Panc1 (cell line): ENCODE results near the gene CNIH2. TPM values are rescaled to one million over a fixed set of nuclear protein-coding genes. Genes with fewer than 3 reads are reported as not detected.

Experiments
- ATAC-seq: fragments of 200-7000 bp; cut with Tn5 transposase; 2 replicates; pipeline ENCODE4 v1.9.1; 2020; ENCODE audit warnings: mild to moderate bottlenecking, moderate library complexity
- BruUV-seq: library from RNA; stranded (reverse); fragments of 400-500 nt; replicated peaks from 2 replicates; lab custom pipeline; 2021; lab: Mats Ljungman, UMichigan
- CTCF ChIA-PET: fragments of 300-600 bp; sonication (Branson Sonifier 250); formaldehyde crosslinking; loops from one replicate; lab custom pipeline; 2022; ENCODE audit warnings: antibody characterized with exemption; lab: Charles Lee
- POLR2A ChIA-PET: fragments of 300-600 bp; sonication (Branson Sonifier 250); formaldehyde crosslinking; loops from one replicate; lab custom pipeline; 2022; ENCODE audit warnings: antibody characterized with exemption; lab: Charles Lee
- DNase-seq: peaks from one replicate; pipeline ENCODE4 v3.0.0-alpha.2; 2010; ENCODE audit warnings: low read depth, low spot score
- H3K27ac ChIP-seq: 2 replicates; pipeline ENCODE4 v1.5.1; 2011; ENCODE audit warnings: mild to moderate bottlenecking, low read length, inconsistent platforms
- H3K27me3 ChIP-seq: fragments of 200-500 bp; sonication (Bioruptor generic); 2 replicates; pipeline ENCODE4 v1.6.0; 2014; ENCODE audit warnings: low read length, inconsistent platforms; ENCODE audit not compliant: control insufficient read depth, insufficient read depth
- H3K36me3 ChIP-seq: fragments of 200-500 bp; sonication (Bioruptor generic); 2 replicates; pipeline ENCODE4 v1.5.1; 2014; ENCODE audit warnings: inconsistent platforms, mild to moderate bottlenecking, low read length, moderate library complexity; ENCODE audit not compliant: control insufficient read depth, insufficient read depth
- H3K4me1 ChIP-seq: 2 replicates; pipeline ENCODE4 v1.5.1; 2011; ENCODE audit warnings: inconsistent platforms, mild to moderate bottlenecking, low read length, moderate library complexity; ENCODE audit not compliant: control insufficient read depth, insufficient read depth
- H3K4me3 ChIP-seq, 2 experiments: 2 replicates each; pipeline ENCODE4 v1.5.1; 2011 to 2012; ENCODE audit warnings: low read depth in 2 of 2, low read length in 2 of 2, mild to moderate bottlenecking in 2 of 2, inconsistent platforms in 1 of 2, moderate library complexity in 1 of 2
- H3K9me3 ChIP-seq: fragments of 200-500 bp; sonication (Bioruptor generic); 2 replicates; pipeline ENCODE4 v1.5.1; 2014; ENCODE audit warnings: low read depth, mild to moderate bottlenecking, inconsistent platforms, low read length, moderate library complexity; ENCODE audit not compliant: control insufficient read depth, insufficient read depth
- CTCF ChIP-seq: fragments of 450-650 bp; IDR thresholded peaks from 2 replicates; pipeline ENCODE4 v1.5.1; 2017; ENCODE audit warnings: mild to moderate bottlenecking
- POLR2AphosphoS5 ChIP-seq: IDR thresholded peaks from 2 replicates; pipeline ENCODE4 v1.6.1; 2012; ENCODE audit warnings: mild to moderate bottlenecking, low read depth, low read length, moderate library complexity
- REST ChIP-seq, 2 experiments: IDR thresholded peaks; 2 replicates each; pipeline ENCODE4 v1.6.1; 2011 to 2012; ENCODE audit warnings: low read depth in 2 of 2, control low read depth in 1 of 2, low read length in 1 of 2, mild to moderate bottlenecking in 1 of 2, moderate library complexity in 1 of 2; ENCODE audit not compliant: insufficient read depth in 1 of 2
- SIN3A ChIP-seq: IDR thresholded peaks from 2 replicates; pipeline ENCODE4 v1.6.1; 2012; ENCODE audit warnings: low read depth, mild to moderate bottlenecking, low read length, moderate library complexity, borderline replicate concordance; ENCODE audit not compliant: insufficient read depth
- TCF7L2 ChIP-seq: IDR thresholded peaks from 2 replicates; pipeline ENCODE4 v1.6.1; 2011; ENCODE audit warnings: mild to moderate bottlenecking, low read depth, low read length, inconsistent platforms
- in situ Hi-C: cut with HindIII; loops from 2 replicates; pipeline ENCODE4 v1.10.0; 2016; ENCODE audit warnings: low sequenced_read_pairs, low pct_unique_long_range_greater_than_20kb
- intact Hi-C: fragments of 100-400 bp; cut with micrococcal nuclease; formaldehyde crosslinking; loops from one replicate; pipeline ENCODE4 v1.10.0; 2022; ENCODE audit not compliant: unreplicated experiment
- total RNA-seq: library from RNA; stranded (reverse); gene quantifications from one replicate; pipeline ENCODE4 v1.2.1, GENCODE V29; 2021; ENCODE audit not compliant: unreplicated experiment

CNIH2 gene
- total RNA-seq, 1 experiment from 2014 or later, result 9.3 TPM

- Histone ChIP-seq H3K27ac (no peak within 1 kb of the TSS), H3K36me3 (no peaks in the 10 kb centered on the region), H3K9me3 (no peaks in the 10 kb centered on the region), H3K4me3 (no peak within 1 kb of the TSS), H3K27me3 (no peaks in the 10 kb centered on the region), H3K4me1 (peaks cover 4% of the 10 kb centered on the region; the same call in 1 of the 2 replicates)
- no peak for ATAC-seq
- POLR2A ChIA-PET, result no interaction called here
- no TSS peak for BruUV-seq
- in situ Hi-C loops, result no loop called here
- DNase-seq, result no peak
- TF ChIP-seq POLR2AphosphoS5, result no peak
- no peak for TF ChIP-seq SIN3A
- TF ChIP-seq TCF7L2, result no peak
- no peak for TF ChIP-seq REST (IDR thresholded peaks at IDR 0.05; ENCODE audit: insufficient read depth in 1 of 2, low read depth in 2 of 2, low read length in 1 of 2)
- no peak for TF ChIP-seq CTCF
- intact Hi-C loops, result no loop called here
- CTCF ChIA-PET, result interaction anchor here (0.6 kb wide), 1 partner anchor 39 kb away, joined by 7 read pairs; no protein-coding TSS in a partner anchor
These were observed 38.9 kb downstream of the CNIH2 start, which contains the start of gene CD248 for GRCh38 chr11:66316849-66317251. TSS of gene CD248 (minus strand) at chr11:66317044. CDS start at chr11:66317027, 17 bp downstream.

- CTCF ChIA-PET, result interaction anchor here (0.6 kb wide), 1 partner anchor 649 kb away, joined by 5 read pairs; no protein-coding TSS in a partner anchor
- H3K27ac ChIP-seq, result no peak overlapping the region
- DNase-seq, result no peak
These were observed 39.3 kb downstream of the CNIH2 start for GRCh38 chr11:66317322-66317722.

More at GRCh38 chr11:66317322-66317722, 39.3 kb downstream of the CNIH2 start:
- no peaks in the 10 kb centered on the region for H3K9me3 ChIP-seq
- H3K36me3 ChIP-seq, result no peaks in the 10 kb centered on the region
- BruUV-seq, result no TSS peak
- H3K4me1 ChIP-seq, result peaks cover 4% of the 10 kb centered on the region; the same call in 1 of the 2 replicates
- no peak overlapping the region for H3K4me3 ChIP-seq
- no peak for TF ChIP-seq SIN3A
- TF ChIP-seq REST (IDR thresholded peaks at IDR 0.05; ENCODE audit: insufficient read depth in 1 of 2, low read depth in 2 of 2, low read length in 1 of 2), result no peak
- no peak for TF ChIP-seq CTCF
- TF ChIP-seq TCF7L2, result no peak
- no peak for TF ChIP-seq POLR2AphosphoS5
- intact Hi-C loops, result no loop called here
- ATAC-seq, result no peak
- POLR2A ChIA-PET, result no interaction called here
- H3K27me3 ChIP-seq, result no peaks in the 10 kb centered on the region
- in situ Hi-C loops, result no loop called here
